Natural killer cell (primary cell): ENCODE data around the gene CLK3. TPM values are rescaled to one million over a fixed set of nuclear protein-coding genes. Genes with fewer than 3 reads are reported as not detected.

Source experiments
- ATAC-seq, 3 donors: fragments of 150-1000 bp in 2 of 3; fragments of 200-7000 bp in 1 of 3; cut with Tn5 transposase; 1 replicate in 1 of 3; 2 replicates in 2 of 3; pipeline ENCODE4 v1.10.0; 2021; ENCODE audit warnings: mild to moderate bottlenecking in 2 of 3, moderate library complexity in 2 of 3
- DNase-seq, 2 donors: peaks; one replicate each; pipeline versions ENCODE4 v3.0.0 to v3.0.0-alpha.2; 2013 to 2021; ENCODE audit warnings: mixed read lengths in 1 of 2
- H3K27ac ChIP-seq: one replicate; pipeline ENCODE4 v1.5.1; 2013; ENCODE audit warnings: mild to moderate bottlenecking, low read length
- H3K27me3 ChIP-seq: one replicate; pipeline ENCODE4 v1.6.1; 2013; ENCODE audit warnings: low read length; ENCODE audit not compliant: control insufficient read depth, insufficient read depth
- H3K36me3 ChIP-seq: one replicate; pipeline ENCODE4 v1.6.1; 2013; ENCODE audit warnings: low read length; ENCODE audit not compliant: control insufficient read depth, insufficient read depth
- H3K4me1 ChIP-seq: one replicate; pipeline ENCODE4 v1.6.1; 2013; ENCODE audit warnings: low read length; ENCODE audit not compliant: control insufficient read depth, insufficient read depth
- H3K4me3 ChIP-seq: one replicate; pipeline ENCODE4 v1.5.1; 2013; ENCODE audit warnings: low read length
- H3K9me3 ChIP-seq: one replicate; pipeline ENCODE4 v1.6.1; 2013; ENCODE audit warnings: low read length; ENCODE audit not compliant: control insufficient read depth, insufficient read depth
- H3K27ac Mint-ChIP-seq, 2 donors: one replicate each; pipeline ENCODE4 v1.8.0; 2022; ENCODE audit warnings: mild to moderate bottlenecking in 2 of 2, mixed read lengths in 2 of 2, moderate library complexity in 1 of 2
- H3K27me3 Mint-ChIP-seq, 2 donors: one replicate each; pipeline ENCODE4 v1.8.0; 2022; ENCODE audit warnings: low read depth in 2 of 2, mixed read lengths in 2 of 2
- H3K36me3 Mint-ChIP-seq: one replicate; pipeline ENCODE4 v1.8.0; 2022; ENCODE audit warnings: mixed read lengths
- H3K4me1 Mint-ChIP-seq, 2 donors: one replicate each; pipeline ENCODE4 v1.8.0; 2022; ENCODE audit warnings: mixed read lengths in 2 of 2
- H3K4me3 Mint-ChIP-seq: one replicate; pipeline ENCODE4 v1.8.0; 2022; ENCODE audit warnings: mild to moderate bottlenecking, moderate library complexity, mixed read lengths
- H3K9me3 Mint-ChIP-seq, 2 donors: one replicate each; pipeline ENCODE4 v1.8.0; 2022; ENCODE audit warnings: mixed read lengths in 2 of 2
- CTCF ChIP-seq: fragments of 200-600 bp; IDR thresholded peaks from one replicate; pipeline ENCODE4 v1.8.0; 2022; ENCODE audit warnings: antibody characterized with exemption
- WGBS: methylation state at CpG from one replicate; pipeline ENCODE4 v1.1.7; 2013; ENCODE audit warnings: missing lambda C conversion rate; ENCODE audit not compliant: insufficient coverage; 5-methylcytosine and 5-hydroxymethylcytosine counted together
- intact Hi-C: fragments of 100-400 bp; cut with micrococcal nuclease; formaldehyde crosslinking; loops from one replicate; pipeline ENCODE4 v1.14.2; 2022
- total RNA-seq, 4 donors: library from RNA; stranded (reverse); fragments of 120-200 nt in 1 of 4; gene quantifications; one replicate each; pipeline versions ENCODE4 v1.2.3 to v1.2.4, GENCODE V29; 2013 to 2022

CLK3 gene
- total RNA-seq, 3 donors from 2014 or later (not counting 1 experiment from before 2014, with no cell fraction given), result 288 to 298 (median 293) TPM

DNA sequence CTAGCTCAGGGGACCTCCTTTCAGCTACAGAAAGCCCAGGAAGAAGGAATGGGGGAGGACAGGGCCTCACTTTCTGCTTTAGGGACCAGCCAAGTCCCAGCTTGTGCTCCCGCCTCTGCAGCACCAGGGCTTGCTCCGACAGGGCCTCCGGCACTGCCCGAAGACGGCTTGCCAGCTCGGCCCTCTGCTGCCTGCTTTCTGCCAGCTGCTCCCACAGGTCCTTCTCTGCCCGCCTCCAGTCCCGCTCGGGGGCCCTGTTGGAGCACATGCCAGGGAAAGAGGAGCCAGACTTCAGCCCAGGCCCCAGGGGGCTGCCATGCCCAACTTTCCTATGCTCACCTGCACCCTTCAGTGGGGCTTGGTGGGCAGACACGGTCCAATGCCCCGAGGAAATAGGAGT lies 4.3 kb upstream of the CLK3 start:
- TF ChIP-seq CTCF, result no peak
- Histone ChIP-seq H3K9me3 (no peaks in the 10 kb centered on the region), H3K4me3 (no peak overlapping the region), H3K27me3 (no peaks in the 10 kb centered on the region), H3K4me1 (peaks cover 13% of the 10 kb centered on the region), H3K27ac (no peak overlapping the region), H3K36me3 (no peaks in the 10 kb centered on the region)
- no peak for DNase-seq
- no peak overlapping the region for H3K4me3 Mint-ChIP-seq
- no peak for ATAC-seq
- no peaks in the 10 kb centered on the region for H3K36me3 Mint-ChIP-seq
- peaks cover under 1 to 12% of the 10 kb centered on the region in 2 donors for H3K4me1 Mint-ChIP-seq
- no peaks in the 10 kb centered on the region for H3K27me3 Mint-ChIP-seq
- WGBS, result 95% methylated on average over 11 of the region's 11 CpGs
- intact Hi-C loops, result loop anchor here (10.0 kb wide), 1 partner anchor 843 kb away; the partner anchor contains the start of gene SIN3A
- H3K9me3 Mint-ChIP-seq, result no peaks in the 10 kb centered on the region
- no peak overlapping the region for H3K27ac Mint-ChIP-seq

GRCh38 chr15:74611834-74612233 lies 3.8 kb upstream of the CLK3 start:
- peaks cover 18% of the 10 kb centered on the region for H3K4me1 ChIP-seq
- 83% methylated on average over 5 of the region's 6 CpGs for WGBS
- no peak overlapping the region for H3K27ac Mint-ChIP-seq
- intact Hi-C loops, result loop anchor here (10.0 kb wide), 1 partner anchor 843 kb away; the partner anchor contains the start of gene SIN3A
- DNase-seq, result no peak
- H3K4me3 ChIP-seq, result no peak overlapping the region
- no peak for ATAC-seq
- H3K36me3 ChIP-seq, result no peaks in the 10 kb centered on the region
- H3K4me3 Mint-ChIP-seq, result no peak overlapping the region
- TF ChIP-seq CTCF, result no peak
- H3K4me1 Mint-ChIP-seq, result peaks cover 6 to 17% of the 10 kb centered on the region in 2 donors
- no peaks in the 10 kb centered on the region for H3K36me3 Mint-ChIP-seq
- no peak overlapping the region for H3K27ac ChIP-seq
- H3K27me3 ChIP-seq, result no peaks in the 10 kb centered on the region
- H3K9me3 ChIP-seq, result no peaks in the 10 kb centered on the region
- no peaks in the 10 kb centered on the region for H3K9me3 Mint-ChIP-seq
- H3K27me3 Mint-ChIP-seq, result no peaks in the 10 kb centered on the region

DNA sequence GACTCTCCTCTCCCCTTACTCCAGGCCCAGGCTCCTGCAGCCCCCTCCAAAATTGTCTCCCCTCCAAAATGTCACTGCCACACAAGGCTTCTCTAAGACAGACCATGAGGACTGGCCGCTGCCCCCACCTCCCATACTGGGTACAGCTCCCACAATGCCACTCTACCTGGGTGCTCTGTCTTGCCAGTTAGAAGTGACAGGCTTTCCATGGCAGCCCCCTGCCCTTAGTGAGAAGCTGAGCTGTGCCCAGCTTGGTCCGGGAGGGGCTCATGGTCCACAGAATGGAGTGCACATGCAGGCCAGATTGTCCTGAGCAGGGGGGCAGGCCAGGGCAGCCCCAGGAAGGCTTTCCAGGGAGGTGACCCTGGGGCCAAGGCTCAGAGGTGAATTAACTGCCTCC lies 3.0 kb upstream of the CLK3 start:
- Histone ChIP-seq H3K9me3 (no peaks in the 10 kb centered on the region), H3K36me3 (no peaks in the 10 kb centered on the region), H3K27me3 (no peaks in the 10 kb centered on the region), H3K27ac (no peak overlapping the region), H3K4me1 (peaks cover 25% of the 10 kb centered on the region), H3K4me3 (no peak overlapping the region)
- Mint-ChIP-seq H3K9me3 (no peaks in the 10 kb centered on the region), H3K4me1 (peaks cover 14 to 25% of the 10 kb centered on the region in 2 donors), H3K27ac (peak overlapping the region; percentile 94), H3K27me3 (no peaks in the 10 kb centered on the region), H3K36me3 (no peaks in the 10 kb centered on the region), H3K4me3 (peak overlapping the region; percentile 75)
- no peak for ATAC-seq
- no peak for TF ChIP-seq CTCF
- WGBS, result 92% methylated on average over 2 of the region's 2 CpGs
- no peak for DNase-seq
- intact Hi-C loops, result loop anchor here (10.0 kb wide), 1 partner anchor 842 kb away; the partner anchor contains the start of gene SIN3A
